CD14-positive monocyte (primary cell): ENCODE data around the gene SMARCA2. TPM values are rescaled to one million over a fixed set of nuclear protein-coding genes. Genes with fewer than 3 reads are reported as not detected.

Source experiments
- DNase-seq, 3 donors: peaks; one replicate each; pipeline ENCODE4 v3.0.0-alpha.2; 2011 to 2022
- H2AFZ ChIP-seq: 2 replicates; pipeline ENCODE4 v1.6.0; 2012; ENCODE audit warnings: mild to moderate bottlenecking, low read depth, low read length, inconsistent platforms; ENCODE audit not compliant: insufficient read depth, poor library complexity, severe bottlenecking
- H3K27ac ChIP-seq, 2 donors: 1 replicate in 1 of 2; 2 replicates in 1 of 2; pipeline ENCODE4 v1.5.1; 2012 to 2013; ENCODE audit warnings: low read length in 2 of 2, control low read depth in 1 of 2, inconsistent platforms in 1 of 2, low read depth in 1 of 2, mild to moderate bottlenecking in 1 of 2
- H3K27me3 ChIP-seq, 2 donors: one replicate each; pipeline versions ENCODE4 v1.6.0 to v1.6.1; 2011 to 2013; ENCODE audit warnings: low read length in 2 of 2; ENCODE audit not compliant: control insufficient read depth in 2 of 2, insufficient read depth in 2 of 2
- H3K36me3 ChIP-seq, 2 donors: replicated peaks in 1 of 2; 1 replicate in 1 of 2; 2 replicates in 1 of 2; pipeline versions ENCODE4 v1.5.1 to v1.6.1; 2012 to 2013; ENCODE audit warnings: low read length in 2 of 2, control low read depth in 1 of 2, inconsistent platforms in 1 of 2, mild to moderate bottlenecking in 1 of 2; ENCODE audit not compliant: insufficient read depth in 2 of 2, control insufficient read depth in 1 of 2
- H3K4me1 ChIP-seq, 2 donors: 1 replicate in 1 of 2; 2 replicates in 1 of 2; pipeline versions ENCODE4 v1.5.1 to v1.6.1; 2012 to 2013; ENCODE audit warnings: low read length in 2 of 2, control low read depth in 1 of 2, inconsistent platforms in 1 of 2, mild to moderate bottlenecking in 1 of 2, moderate library complexity in 1 of 2; ENCODE audit not compliant: insufficient read depth in 2 of 2, control insufficient read depth in 1 of 2
- H3K4me2 ChIP-seq: replicated peaks from 2 replicates; pipeline ENCODE3; 2012; ENCODE audit warnings: low read length, moderate library complexity, mild to moderate bottlenecking; ENCODE audit not compliant: poor library complexity, severe bottlenecking; ENCODE audit errors: extremely low read depth
- H3K4me3 ChIP-seq, 3 experiments: fragments of 200-600 bp in 1 of 3; sonication (generic) in 1 of 3; replicated peaks in 1 of 3; 1 replicate in 2 of 3; 2 replicates in 1 of 3; pipeline ENCODE4 v1.5.1; 2011 to 2013; ENCODE audit warnings: low read length in 3 of 3, mild to moderate bottlenecking in 3 of 3, control low read depth in 2 of 3, low read depth in 2 of 3, inconsistent platforms in 1 of 3, moderate library complexity in 1 of 3
- H3K79me2 ChIP-seq: 2 replicates; pipeline ENCODE4 v1.6.0; 2012; ENCODE audit warnings: mild to moderate bottlenecking, control low read depth, inconsistent platforms, low read length, moderate library complexity; ENCODE audit not compliant: insufficient read depth
- H3K9ac ChIP-seq: 2 replicates; pipeline ENCODE4 v1.6.0; 2017; ENCODE audit warnings: low read length, mild to moderate bottlenecking; ENCODE audit not compliant: insufficient read depth, poor library complexity, severe bottlenecking
- H3K9me3 ChIP-seq, 2 donors: replicated peaks in 1 of 2; 1 replicate in 1 of 2; 2 replicates in 1 of 2; pipeline versions ENCODE4 v1.5.1 to v1.6.1; 2012 to 2013; ENCODE audit warnings: low read length in 2 of 2, control low read depth in 1 of 2; ENCODE audit not compliant: control insufficient read depth in 1 of 2, insufficient read depth in 1 of 2
- H4K20me1 ChIP-seq: 2 replicates; pipeline ENCODE4 v1.6.0; 2012; ENCODE audit warnings: mild to moderate bottlenecking, low read length, control low read depth, moderate library complexity; ENCODE audit not compliant: insufficient read depth
- H3K27ac Mint-ChIP-seq, 7 donors: one replicate each; pipeline ENCODE4 v1.8.0; 2020; ENCODE audit warnings: mild to moderate bottlenecking in 7 of 7, mixed read lengths in 7 of 7, moderate library complexity in 6 of 7, inconsistent platforms in 2 of 7
- H3K27me3 Mint-ChIP-seq, 3 donors: one replicate each; pipeline ENCODE4 v1.8.0; 2021 to 2022; ENCODE audit warnings: low read depth in 3 of 3, mild to moderate bottlenecking in 3 of 3, mixed read lengths in 3 of 3, moderate library complexity in 3 of 3, inconsistent platforms in 1 of 3
- H3K36me3 Mint-ChIP-seq, 2 donors: one replicate each; pipeline ENCODE4 v1.8.0; 2020; ENCODE audit warnings: mixed read lengths in 2 of 2, inconsistent platforms in 1 of 2, mild to moderate bottlenecking in 1 of 2
- H3K4me1 Mint-ChIP-seq: one replicate; pipeline ENCODE4 v1.8.0; 2020; ENCODE audit warnings: mild to moderate bottlenecking, mixed read lengths
- H3K4me3 Mint-ChIP-seq, 2 donors: one replicate each; pipeline ENCODE4 v1.8.0; 2020; ENCODE audit warnings: mild to moderate bottlenecking in 2 of 2, mixed read lengths in 2 of 2, moderate library complexity in 1 of 2
- H3K9me3 Mint-ChIP-seq, 7 donors: one replicate each; pipeline ENCODE4 v1.8.0; 2020 to 2022; ENCODE audit warnings: mixed read lengths in 7 of 7, mild to moderate bottlenecking in 6 of 7, moderate library complexity in 6 of 7, inconsistent platforms in 2 of 7
- WGBS: methylation state at CpG from one replicate; pipeline ENCODE4 v1.1.5; 2013; ENCODE audit warnings: missing lambda C conversion rate; ENCODE audit not compliant: insufficient coverage; 5-methylcytosine and 5-hydroxymethylcytosine counted together
- intact Hi-C, 2 donors: fragments of 100-400 bp; cut with micrococcal nuclease; formaldehyde crosslinking; loops; one replicate each; pipeline versions ENCODE4 v1.15.0 to v1.15.1; 2023
- polyA plus RNA-seq, 3 donors: library from polyadenylated mRNA; depleted of rRNA in 1 of 3; unstranded in 2 of 3; stranded (reverse) in 1 of 3; fragments of 300-500 nt in 2 of 3; fragments of >200 nt in 1 of 3; fragmentation: Illumina TruSeq in 2 of 3; gene quantifications; 1 replicate in 2 of 3; 2 replicates in 1 of 3; pipeline ENCODE4 v1.2.3, GENCODE V29; 2012 to 2021
- TF ChIP-seq, protein P1 (sequence below): fragments of 200-600 bp; IDR thresholded peaks from one replicate; pipeline ENCODE4 v1.8.0; 2022; ENCODE audit warnings: antibody characterized with exemption, mild to moderate bottlenecking

SMARCA2 gene
- polyA plus RNA-seq, 3 donors, result 11.0 to 54.7 (median 11.8) TPM

DNA sequence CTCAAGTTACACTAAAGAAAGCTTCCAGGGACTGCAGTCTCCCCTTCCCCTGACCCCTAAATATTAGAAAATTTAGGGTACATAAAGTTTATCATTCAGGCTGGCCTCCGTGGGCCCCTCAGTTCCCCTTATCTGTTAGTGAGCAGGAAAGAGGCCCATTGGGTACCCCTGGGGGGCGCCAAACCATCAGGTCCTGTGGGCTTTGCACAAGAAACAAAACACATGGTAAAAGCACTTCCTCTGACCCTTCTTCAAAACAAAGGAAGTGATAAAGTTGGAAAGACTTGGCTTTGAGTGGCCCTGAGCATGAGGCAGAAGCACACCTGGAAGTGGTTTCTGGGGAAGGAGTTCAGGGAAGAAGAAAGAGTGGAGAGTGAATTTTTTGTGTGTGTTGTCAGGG, 213.0 kb downstream of the SMARCA2 start:
- Histone ChIP-seq H4K20me1 (no peaks in the 10 kb centered on the region), H3K4me3 (peak overlapping the region in 1 of 3 experiments; percentile 57), H3K27me3 (no peaks in the 10 kb centered on the region), H2AFZ (peak overlapping the region; percentile 62), H3K9me3 (no peaks in the 10 kb centered on the region), H3K4me1 (peaks cover 23 to 25% of the 10 kb centered on the region in 2 donors), H3K9ac (no peak overlapping the region), H3K79me2 (no peaks in the 10 kb centered on the region), H3K27ac (peak overlapping the region in 1 of 2 donors; percentile 72), H3K4me2 (peak overlapping the region; percentile 68), H3K36me3 (no peaks in the 10 kb centered on the region)
- Mint-ChIP-seq H3K27me3 (peaks cover 0 to 3% (median 0%) of the 10 kb centered on the region in 3 donors), H3K36me3 (no peaks in the 10 kb centered on the region), H3K4me1 (peaks cover 26% of the 10 kb centered on the region), H3K9me3 (peaks cover 0 to 4% (median under 1%) of the 10 kb centered on the region in 7 donors), H3K4me3 (peak overlapping the region in 1 of 2 donors; percentile 2), H3K27ac (peak overlapping the region in 4 of 7 donors; percentile 6 to 88 (median 72))
- WGBS, result no CpG with 5 or more reads among the region's 2 CpGs
- DNase-seq, result peak in 2 of 3 donors; percentile 36 to 46
- intact Hi-C loops, result no loop called here
- TF ChIP-seq, protein P1, sequence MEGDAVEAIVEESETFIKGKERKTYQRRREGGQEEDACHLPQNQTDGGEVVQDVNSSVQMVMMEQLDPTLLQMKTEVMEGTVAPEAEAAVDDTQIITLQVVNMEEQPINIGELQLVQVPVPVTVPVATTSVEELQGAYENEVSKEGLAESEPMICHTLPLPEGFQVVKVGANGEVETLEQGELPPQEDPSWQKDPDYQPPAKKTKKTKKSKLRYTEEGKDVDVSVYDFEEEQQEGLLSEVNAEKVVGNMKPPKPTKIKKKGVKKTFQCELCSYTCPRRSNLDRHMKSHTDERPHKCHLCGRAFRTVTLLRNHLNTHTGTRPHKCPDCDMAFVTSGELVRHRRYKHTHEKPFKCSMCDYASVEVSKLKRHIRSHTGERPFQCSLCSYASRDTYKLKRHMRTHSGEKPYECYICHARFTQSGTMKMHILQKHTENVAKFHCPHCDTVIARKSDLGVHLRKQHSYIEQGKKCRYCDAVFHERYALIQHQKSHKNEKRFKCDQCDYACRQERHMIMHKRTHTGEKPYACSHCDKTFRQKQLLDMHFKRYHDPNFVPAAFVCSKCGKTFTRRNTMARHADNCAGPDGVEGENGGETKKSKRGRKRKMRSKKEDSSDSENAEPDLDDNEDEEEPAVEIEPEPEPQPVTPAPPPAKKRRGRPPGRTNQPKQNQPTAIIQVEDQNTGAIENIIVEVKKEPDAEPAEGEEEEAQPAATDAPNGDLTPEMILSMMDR, result peak; percentile 24

DNA sequence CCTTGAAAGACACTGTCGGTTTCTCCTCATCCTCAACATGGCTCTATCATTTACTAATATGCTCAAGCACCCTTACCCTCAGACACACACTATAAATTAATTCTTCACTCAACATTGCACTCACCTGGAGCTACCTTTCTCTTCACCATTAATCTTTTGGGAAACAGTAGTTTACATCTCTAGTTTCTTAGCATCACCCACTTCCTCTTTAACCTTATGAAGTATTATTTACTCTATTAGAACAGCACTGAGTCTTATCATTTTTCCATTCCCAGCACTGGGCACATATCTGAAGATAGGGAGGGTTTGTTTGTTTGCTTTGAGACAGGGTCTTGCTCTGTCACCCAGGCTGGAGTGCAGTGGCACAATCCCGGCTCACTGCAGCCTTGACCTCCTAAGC, 213.5 kb downstream of the SMARCA2 start:
- no peak for DNase-seq
- intact Hi-C loops, result no loop called here
- H3K9me3 Mint-ChIP-seq, result peaks cover 0 to 1% (median 0%) of the 10 kb centered on the region in 7 donors
- peaks cover 26% of the 10 kb centered on the region for H3K4me1 Mint-ChIP-seq
- no peaks in the 10 kb centered on the region for H3K36me3 Mint-ChIP-seq
- Histone ChIP-seq H3K9me3 (no peaks in the 10 kb centered on the region), H3K79me2 (no peaks in the 10 kb centered on the region), H3K4me1 (peaks cover 23 to 25% of the 10 kb centered on the region in 2 donors), H3K27me3 (no peaks in the 10 kb centered on the region), H3K4me2 (peak overlapping the region; percentile 68), H4K20me1 (no peaks in the 10 kb centered on the region), H2AFZ (peak overlapping the region; percentile 62), H3K9ac (no peak overlapping the region), H3K27ac (peak overlapping the region; percentile 52 to 72), H3K4me3 (peak overlapping the region in 1 of 3 experiments; percentile 57), H3K36me3 (no peaks in the 10 kb centered on the region)
- TF ChIP-seq, protein P1, result no peak
- no CpG with 5 or more reads among the region's 2 CpGs for WGBS
- peaks cover 0 to 3% (median 0%) of the 10 kb centered on the region in 3 donors for H3K27me3 Mint-ChIP-seq
- peak overlapping the region; percentile 20 to 88 (median 79) for H3K27ac Mint-ChIP-seq
- H3K4me3 Mint-ChIP-seq, result peak overlapping the region in 1 of 2 donors; percentile 67
